ENCODE results near the gene PLCXD1.

GRCh38 chrX:275967-276580 lies 5.1 kb upstream of the PLCXD1 start:
- TF ChIP-seq CTCF (IDR thresholded peaks at IDR 0.05) (peak in 1 of 4 experiments; percentile 38), EP300 (IDR thresholded peaks at IDR 0.05) (no peak), POLR2A (IDR thresholded peaks at IDR 0.05) (peak in 1 of 2 donors; percentile 11)
